Measurements from ENCODE around the gene SPINK5.

GRCh38 chr5:148140846-148141245 is 77.1 kb downstream of the SPINK5 start:
- TF ChIP-seq CTCF (tag by site-specific recombination; IDR thresholded peaks at IDR 0.05) (no peak), AEBP2 (tag by site-specific recombination; IDR thresholded peaks at IDR 0.05; ENCODE audit: borderline replicate concordance) (no peak), ZNF626 (tag by site-specific recombination; IDR thresholded peaks at IDR 0.05) (no peak), ZNF362 (tag by site-specific recombination; IDR thresholded peaks at IDR 0.05) (no peak), MEIS1 (CRISPR knock-in tag; IDR thresholded peaks at IDR 0.05; ENCODE audit: borderline replicate concordance) (no peak), PATZ1 (tag by site-specific recombination; IDR thresholded peaks at IDR 0.05) (no peak), ZNF629 (tag by site-specific recombination; IDR thresholded peaks at IDR 0.05) (no peak), ZNF280D (tag by site-specific recombination; IDR thresholded peaks at IDR 0.05) (no peak), ZNF544 (tag by site-specific recombination; IDR thresholded peaks at IDR 0.05) (no peak)
